Stimulated activated CD8-positive, alpha-beta memory T cell treated with anti-CD3 and anti-CD28 coated beads, Interleukin-7, amount 100 ng/mL, for 48 hours (primary cell): ENCODE measurements around the gene SERTAD1.
"Not testable (repeated sequence)": the region's sequence is repeated elsewhere in the genome, so short reads cannot be mapped to it uniquely, and the experiment has no call there.

Experiments
- DNase-seq, 2 donors: peaks; one replicate each; pipeline ENCODE4 v3.0.0-alpha.2; 2020; ENCODE audit warnings: low read depth in 1 of 2; ENCODE audit errors: extremely low read depth in 1 of 2

SERTAD1 gene

DNA sequence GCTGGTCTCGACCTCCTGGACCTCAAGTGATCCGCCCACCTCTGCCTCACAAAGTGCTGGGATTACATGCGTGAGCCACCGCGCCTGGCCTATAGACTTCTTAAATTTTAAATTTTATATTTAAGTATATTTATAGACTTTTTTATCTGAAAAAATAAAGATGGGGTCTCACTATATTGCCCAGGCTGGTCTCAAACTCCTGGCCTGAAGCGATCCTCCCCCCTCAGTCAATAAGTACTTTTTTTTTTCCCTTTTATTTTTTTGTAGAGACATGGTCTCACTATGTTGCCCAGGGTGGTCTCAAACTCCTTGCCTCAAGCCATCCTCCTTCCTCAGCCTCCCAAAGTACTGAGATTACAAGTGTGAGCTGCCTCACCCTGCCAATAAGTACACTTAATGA is 1.9 kb downstream of the SERTAD1 start:
- DNase-seq: no peak

DNA sequence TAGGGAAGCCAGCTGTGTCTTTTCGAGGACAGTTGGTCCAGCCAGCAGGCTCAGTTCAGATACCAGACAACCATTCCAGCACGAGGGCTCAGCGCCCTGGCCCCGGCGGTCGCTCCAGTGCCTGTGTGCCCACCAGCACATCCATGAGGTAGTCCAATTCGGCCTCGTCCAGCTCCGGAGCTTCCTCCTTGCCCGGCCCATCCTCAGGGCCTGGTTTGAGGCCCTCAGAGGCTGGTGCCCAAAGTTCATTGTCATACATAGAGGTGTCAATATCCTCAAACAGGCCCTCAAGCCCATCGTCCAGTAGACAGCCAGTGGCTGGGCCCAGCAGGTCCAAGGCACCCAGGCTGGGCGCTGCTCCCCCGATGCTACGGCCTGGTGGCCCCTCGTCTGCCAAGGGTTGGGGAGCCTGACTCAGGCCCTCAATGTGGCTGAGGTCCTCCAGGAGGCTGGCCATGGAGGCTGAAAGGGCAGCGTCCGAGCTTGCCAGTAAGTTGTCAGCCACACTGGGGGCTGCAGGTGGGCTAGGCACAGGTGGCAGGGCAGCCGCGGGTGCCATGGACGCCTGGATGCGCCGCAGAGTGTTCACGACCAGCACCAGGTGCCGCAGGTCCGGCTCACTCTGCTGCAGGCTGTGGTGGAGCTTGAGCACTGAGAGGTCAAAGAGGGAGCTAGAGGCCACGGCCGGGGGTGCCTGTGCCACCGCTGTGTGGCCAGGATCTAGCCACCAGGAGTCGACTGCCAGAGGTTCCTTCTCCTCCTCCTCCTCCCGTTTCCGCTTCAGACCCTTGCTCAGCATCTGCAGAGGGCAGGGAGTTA is 2.8 kb downstream of the SERTAD1 start:
- no peak for DNase-seq

DNA sequence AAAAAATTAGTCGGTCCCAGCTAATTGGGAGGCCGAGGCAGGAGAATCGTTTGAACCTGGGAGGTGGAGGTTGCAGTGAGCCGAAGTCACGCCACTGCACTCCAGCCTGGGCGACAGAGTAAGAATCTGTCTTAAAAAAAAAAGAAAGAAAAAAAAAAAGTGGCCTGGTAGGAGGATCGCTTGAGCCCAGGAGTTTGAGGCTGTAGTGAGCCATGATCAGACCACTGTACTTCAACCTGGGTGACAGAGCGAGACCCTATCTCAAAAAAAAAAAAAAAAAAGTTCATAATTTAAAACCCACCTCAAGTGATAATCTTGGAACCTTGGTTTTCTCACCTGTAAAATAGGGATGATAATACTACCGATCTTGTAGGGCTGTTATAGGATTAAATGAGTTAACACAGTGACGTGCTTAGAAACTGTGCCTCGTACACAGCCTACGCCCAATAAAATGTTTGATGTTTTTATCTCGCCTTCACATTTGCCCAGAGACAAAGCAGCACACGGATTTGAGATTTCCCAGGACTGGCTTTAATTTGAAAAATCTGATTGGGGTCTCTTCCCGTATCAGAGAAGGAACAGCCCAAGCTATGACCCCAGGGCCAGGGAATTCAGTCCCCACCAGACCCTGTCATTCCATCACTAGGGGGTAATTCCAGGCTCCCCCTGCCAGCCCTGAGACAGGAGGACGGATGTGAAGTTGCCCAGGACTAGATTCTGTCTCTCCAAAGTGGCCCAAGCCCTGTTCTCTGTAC is 3.6 kb downstream of the SERTAD1 start:
- no peak for DNase-seq

DNA sequence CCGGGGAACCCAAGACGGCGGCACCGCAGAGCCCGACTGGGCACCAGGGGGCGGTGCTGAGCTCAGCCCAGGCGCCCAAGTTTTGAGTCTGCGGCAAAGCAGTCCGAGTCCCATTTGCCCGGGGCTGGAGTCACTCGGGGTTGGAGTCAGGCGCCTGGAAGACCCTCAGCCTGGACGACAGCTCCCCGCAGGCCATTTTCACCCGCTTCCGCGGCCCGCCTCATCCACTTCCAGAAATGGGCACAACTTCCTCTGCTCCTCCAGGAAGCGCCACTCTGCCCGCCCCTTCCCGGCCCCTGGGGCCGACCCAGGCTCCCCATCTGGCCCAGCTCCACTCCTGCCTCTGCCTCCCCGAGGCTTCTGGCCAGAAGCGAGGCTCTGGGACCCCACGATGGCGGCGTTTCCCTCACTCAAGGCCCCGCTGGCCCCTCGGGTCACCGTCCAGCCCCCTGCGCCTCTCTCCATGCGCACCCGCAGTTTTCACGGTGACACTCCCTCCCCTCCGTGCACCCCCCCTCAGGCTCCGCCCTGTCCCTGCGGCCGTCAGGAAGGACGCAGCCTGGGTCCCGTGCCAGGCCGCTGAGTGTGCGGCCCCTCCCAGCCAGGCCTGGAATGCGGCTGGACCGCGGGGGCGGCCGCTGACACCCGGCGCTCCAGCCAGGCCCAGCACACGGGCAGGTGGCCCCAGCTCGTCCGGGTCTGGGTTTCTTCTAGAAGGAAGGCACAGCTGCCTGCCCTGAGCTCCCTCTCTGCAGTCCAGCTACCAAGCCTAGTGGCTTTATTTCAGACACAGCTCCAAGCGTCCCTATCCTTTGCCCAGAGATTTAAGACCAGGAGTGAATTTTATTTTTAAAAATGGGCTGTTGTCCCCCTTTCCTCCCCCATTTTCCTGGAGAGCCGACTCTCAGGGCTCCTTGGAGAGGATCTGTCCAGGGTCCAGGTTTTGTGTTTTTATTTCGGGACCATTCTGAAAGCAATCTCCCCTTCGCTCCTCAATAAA is 4.7 kb downstream of the SERTAD1 start:
- DNase-seq: peak in 1 of 2 donors; percentile 48

DNA sequence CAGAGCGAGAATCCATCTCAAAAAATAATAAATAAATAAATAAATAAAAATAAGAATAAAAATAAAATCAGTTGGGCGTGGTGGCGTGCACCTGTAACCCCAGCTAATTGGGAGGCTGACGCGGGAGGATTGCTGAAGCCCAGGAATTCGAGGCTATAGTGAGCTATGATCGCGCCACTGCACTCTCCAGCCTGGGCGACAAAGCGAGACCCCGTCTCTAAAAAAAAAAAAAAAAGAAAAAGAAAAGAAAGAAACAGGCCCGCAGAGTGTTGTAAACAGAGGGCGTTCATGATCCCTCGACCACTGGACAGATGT is 5.4 kb downstream of the SERTAD1 start:
- no peak for DNase-seq

DNA sequence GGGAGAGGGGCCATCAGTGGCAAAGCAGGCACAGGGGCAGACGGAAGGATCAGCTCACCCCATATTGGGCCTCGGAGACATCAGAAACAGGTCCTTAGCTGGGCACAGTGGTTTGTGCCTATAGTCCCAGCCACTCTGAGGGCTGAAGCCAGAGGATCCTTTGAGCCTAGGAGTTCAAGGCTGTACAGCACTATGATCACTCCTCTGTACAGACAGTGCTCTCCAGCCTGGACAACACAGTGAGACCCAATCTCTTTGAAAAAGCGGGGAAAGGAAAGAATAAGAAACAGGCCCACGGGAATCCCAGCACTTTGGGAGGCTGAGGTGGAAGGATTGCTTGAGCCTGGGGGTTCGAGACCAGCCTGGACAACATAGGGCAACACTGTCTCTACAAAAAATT is 6.0 kb downstream of the SERTAD1 start:
- DNase-seq: no peak

DNA sequence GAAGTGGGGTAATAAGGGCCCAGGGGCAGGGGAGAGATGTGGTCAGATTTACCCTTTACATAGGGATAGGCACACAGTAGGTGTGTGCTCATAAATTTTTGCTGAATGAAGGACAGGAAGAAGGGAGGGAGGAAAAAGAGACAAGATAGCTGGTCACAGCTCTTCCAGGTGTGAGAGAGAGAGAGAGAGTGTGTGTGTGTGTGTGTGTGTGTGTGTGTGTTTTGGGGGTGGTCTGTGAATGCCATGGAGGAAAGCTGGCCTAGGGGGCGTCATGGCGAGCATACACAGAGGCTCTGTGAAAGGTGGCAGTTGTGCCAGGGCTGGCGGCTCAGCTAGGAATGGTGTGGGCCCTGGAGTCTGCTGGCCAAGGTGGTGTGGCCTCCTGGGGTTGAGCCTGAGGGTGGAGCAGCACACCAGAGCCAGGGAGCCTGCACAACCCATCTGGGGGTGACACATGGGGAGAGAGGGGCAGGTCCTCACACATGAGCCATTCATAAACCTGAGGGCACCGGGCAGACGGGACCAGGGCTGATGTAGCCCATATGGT is 6.7 kb downstream of the SERTAD1 start:
- DNase-seq: no peak

DNA sequence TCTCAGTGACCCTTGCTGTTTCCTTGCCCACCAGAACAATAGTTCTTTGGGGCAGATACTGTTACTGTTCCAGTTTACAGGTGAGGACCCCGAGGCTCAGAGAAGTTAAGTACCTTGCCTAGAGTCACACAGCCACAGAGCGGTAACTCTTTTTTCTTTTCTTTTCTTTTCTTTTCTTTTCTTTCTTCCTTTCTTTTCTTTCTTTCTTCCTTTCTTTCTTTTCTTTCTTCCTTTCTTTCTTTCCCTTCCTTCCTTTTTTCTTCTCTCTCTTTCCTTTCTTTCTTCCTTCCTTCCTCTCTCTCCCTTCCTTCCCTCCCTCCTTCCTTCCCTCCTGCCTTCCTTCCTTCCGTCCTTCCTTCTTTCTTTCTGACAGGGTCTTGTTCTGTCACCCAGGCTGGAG is 7.8 kb downstream of the SERTAD1 start:
- no peak for DNase-seq

DNA sequence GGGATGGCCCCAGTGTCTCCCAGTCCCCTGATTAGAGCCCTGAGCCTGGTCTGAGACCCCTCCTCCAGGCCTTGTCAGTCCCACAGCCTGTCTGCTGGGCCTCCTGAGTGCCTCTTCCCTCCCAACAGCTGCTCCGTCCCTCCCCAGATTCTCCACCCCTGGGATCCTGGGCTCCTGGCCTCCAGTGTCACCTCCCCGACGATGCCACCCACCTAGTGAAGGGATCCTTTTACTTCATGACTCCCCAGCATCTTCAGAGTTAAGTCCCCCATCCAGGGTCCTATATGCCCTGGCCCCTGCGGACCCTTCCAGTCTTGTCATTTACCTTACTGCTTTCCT is 8.2 kb downstream of the SERTAD1 start:
- no peak for DNase-seq

DNA sequence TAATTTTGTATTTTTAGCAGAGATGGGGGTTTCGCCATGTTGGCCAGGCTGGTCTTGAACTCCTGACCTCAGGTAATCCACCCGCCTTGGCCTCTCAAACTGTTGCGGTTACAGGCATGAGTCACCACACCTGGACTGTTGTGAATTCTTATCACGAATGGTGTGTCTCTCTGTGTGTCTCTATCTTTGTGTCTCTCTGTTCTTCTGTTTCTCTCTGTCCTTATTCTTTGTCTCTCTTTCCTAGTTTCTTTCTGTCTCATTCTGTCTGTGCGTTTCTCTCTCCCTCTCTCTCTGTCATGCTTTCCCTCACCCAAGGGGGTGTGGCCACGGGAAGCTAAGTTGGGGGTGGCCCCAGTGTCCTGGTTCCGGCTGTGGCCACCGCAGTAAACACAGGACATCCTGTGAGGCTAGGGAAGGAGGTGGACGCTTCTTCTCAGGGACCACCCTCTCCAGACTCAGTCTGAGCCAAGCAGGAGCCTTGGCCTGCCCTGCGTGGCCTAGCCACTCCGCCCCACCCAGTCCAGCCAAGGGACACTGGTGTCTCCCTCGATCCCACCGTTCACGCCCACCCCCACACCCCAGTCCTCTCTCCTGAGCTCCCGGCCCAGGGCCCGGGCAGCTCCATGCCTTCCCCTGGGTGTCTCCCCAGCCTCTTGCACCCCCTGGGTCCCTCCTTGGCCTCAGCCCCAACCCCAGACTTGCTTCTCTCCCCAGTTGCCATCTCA is 8.7 kb downstream of the SERTAD1 start:
- DNase-seq: no peak

DNA sequence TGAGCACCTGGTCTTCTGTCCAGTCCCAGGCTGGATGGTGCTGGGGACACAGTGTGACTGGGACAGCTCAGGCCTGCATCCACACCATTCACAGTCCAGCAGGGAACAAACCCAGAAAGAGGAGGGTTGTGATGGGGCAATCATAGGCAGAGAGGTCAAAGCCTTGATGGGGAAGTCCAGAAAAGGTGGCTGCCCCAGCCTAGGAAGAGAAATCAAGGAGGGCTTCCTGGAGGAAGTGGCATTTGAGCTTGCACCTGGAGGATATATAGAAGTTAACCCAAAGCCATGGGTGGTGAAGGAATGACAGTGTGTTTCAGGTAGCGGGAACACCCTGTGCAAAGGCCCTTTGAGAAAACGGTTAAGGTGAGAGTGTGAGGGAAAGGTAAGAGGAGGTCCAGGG is 10.0 kb downstream of the SERTAD1 start:
- DNase-seq: no peak

DNA sequence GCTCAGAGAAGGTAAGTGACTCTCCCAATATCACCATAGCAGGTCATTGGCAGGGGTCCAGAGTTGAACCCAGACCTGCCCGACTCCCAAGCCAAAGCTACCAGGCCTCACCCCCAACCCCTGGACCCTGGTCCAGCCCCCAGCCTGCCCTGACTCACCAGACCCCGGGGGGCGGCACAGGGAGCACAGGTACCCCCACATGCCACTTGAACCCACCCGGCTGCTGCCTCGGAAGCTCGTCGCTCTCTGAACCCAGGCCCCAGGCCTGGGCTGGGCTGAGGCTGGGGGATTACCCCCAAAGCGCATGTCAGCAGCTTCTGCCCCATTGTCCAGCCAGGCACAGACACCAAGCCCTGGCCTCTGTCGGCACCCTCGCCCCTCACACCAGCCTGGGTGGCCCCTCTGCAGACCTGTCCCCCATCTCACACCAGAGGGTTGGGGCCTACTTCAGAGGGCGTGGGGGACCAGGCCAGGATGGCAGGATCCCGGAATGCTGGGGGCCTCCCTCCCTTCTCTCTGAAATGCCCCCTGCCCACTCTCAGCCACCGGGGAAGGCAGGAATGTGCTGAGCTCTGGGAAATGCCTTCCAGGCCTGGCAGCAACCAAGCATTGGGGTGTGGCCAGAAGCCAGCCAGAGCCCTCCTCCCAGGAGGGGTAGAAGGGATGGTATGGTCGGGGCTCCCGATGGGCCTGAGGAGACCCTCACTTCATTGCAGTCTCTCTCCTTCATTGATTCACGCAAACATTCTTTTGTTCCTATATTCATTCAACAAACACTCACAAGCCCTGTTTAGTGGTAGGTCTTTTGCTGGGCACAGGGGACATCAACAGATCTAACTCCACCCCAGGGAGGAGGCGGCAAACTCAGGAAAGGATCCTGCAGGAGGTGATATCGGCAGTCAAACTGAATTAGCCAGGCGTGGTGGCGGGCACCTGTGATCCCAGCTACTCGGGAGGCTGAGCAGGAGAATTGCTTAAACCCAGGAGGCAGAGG is 11.0 kb downstream of the SERTAD1 start:
- no peak for DNase-seq

DNA sequence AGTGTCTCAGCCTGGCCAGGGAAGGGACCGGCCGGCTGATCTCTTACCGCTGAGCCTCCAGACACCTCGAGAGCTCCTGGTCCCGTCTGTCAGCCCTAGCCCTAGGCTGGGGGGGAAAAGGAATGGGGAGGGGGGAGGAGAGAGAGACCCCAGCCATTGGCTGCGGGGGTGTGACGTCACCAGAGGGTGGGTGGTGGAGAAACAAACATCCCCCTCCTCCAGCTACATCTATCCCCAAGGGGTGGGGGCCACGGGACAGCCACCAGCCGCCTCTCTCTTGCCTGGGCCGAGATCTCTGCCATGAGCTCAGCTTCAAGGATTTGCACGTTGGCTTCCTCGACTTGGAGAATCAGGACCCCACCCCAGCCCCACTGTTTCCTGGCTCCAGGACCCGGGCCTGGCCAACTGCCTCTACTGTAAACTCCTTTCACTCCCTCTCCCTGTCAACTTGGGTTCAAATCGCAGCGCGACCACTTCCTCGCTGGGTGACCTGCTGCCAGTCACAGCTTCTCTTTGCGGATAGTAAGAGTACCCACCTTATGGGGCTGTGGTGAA is 12.4 kb downstream of the SERTAD1 start, which contains the start of gene PRX:
Gene PRX, minus strand, starts transcription at position 88 of the 555 bp plus-strand sequence. CDS start 5,446 bp downstream, outside the sequence.
- no peak for DNase-seq

DNA sequence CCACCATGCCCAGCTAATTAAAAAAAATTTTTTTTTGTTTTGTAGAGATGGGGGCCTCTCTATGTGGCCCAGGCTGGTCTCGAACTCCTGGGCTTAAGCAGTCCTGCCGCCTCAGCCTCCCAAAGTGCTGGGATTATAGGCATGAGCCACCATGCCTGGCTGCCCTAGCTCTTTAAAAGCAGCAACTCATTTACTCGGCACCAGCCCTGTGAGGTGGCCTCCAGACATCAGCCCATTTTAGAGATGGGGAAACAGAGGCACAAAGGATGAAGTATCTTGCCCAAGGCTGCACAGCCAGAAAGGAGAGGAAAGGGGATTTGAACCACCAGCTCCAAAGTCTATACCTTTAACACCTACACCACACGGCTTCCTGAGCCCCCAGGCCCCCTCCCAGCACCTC is 12.9 kb downstream of the SERTAD1 start:
- no peak for DNase-seq

DNA sequence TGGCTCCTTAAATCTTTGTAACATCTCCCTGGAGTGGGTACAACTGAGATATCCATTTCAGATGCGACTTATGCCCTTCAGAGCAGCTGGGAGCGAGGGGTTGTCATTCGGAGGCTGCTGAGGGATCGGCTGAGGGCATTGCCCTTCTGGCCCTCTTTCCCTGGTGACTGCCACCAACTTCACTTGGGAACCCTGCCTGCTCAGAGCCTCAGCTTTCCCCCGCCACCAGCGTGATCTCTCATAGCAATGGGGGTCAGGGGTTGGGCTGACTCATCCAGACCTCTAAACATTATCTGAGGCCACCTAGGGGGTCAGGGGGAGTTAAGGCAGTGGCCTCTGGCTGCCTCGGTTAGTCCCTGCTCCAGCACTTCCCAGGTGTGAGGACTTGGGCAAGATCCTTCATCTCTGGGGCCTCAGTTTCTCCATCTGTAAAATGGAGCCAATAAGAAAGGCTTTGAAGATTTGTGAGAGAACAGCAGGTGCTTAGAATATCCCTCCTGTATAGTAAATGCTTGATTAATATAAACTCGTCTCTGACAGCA is 13.8 kb downstream of the SERTAD1 start:
- DNase-seq: no peak

DNA sequence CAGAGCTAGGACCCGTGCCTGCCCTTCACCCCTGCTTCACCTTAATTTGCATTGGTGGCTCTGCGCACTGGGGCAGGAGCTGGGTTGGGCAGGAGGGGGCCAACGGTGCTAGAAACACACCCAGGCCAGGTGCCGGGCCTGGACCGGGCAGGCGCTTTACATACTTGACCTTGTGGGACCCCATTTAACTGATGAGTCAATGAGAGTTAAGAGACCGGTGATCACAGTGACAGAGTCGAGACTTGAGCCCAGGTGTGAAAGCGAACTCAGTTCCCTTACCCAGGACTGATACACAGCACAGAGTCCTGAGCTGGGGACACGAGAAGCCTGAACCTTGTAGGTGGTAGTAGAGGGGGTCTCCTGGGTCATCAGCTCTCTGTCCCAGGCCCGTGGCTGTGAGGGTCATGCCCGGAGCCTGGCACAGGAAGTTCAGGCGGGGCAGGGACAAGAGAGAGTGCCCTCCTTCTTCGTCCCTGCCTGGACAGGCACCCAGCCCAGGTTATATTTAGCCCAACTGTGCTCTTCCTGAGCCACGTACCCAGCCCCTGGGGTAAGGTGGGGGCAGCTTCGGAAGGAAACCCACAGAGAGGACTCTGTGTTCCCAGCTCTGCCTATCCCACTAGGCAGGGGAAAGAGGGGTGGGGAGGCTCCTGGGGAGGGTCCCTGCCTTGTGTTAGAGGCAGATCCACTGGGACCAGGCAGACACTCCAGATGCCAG is 14.5 kb downstream of the SERTAD1 start:
- DNase-seq: no peak

DNA sequence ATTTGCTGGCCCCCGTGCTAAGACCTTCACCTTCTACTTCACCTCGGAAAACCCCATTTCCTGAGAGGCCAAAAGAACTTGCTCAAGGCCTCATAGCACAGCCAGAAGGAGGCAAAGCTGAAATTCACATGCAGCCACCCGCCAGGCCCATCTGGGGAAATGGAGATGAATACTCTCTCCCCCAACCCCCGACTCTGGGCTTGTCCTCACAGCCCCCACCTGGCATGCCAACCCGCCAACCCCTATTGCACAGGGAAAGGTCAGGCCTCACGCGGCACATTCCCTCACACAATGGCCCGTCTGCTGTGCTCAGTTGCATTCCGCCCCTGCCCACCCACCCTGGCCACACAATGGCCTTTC is 15.8 kb downstream of the SERTAD1 start:
- no peak for DNase-seq

DNA sequence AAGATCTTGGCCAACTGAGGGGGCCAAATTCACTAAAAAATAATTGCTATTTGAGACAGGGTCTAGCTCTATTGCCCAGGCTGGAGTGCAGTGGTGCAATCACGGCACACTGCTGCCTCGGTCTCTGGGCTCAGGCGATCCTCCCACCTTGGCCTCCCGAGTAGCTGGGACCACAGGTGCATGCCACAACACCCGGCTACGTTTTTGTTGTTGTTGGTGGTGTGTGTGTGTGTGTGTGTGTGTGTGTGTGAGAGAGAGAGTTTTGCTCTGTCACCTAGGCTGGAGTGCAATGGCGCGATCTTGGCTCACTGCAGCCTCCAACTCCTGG is 17.2 kb downstream of the SERTAD1 start:
- DNase-seq: not testable (repeated sequence)
